Fibroblast of gingiva (primary cell): Measurements from ENCODE around the gene CRYGA.
"Not testable (repeated sequence)": the region's sequence is repeated elsewhere in the genome, so short reads cannot be mapped to it uniquely, and the experiment has no call there.

Experiments
- DNase-seq: peaks from one replicate; pipeline ENCODE4 v3.0.0-alpha.2; 2011; ENCODE audit warnings: low read depth

CRYGA gene

DNA sequence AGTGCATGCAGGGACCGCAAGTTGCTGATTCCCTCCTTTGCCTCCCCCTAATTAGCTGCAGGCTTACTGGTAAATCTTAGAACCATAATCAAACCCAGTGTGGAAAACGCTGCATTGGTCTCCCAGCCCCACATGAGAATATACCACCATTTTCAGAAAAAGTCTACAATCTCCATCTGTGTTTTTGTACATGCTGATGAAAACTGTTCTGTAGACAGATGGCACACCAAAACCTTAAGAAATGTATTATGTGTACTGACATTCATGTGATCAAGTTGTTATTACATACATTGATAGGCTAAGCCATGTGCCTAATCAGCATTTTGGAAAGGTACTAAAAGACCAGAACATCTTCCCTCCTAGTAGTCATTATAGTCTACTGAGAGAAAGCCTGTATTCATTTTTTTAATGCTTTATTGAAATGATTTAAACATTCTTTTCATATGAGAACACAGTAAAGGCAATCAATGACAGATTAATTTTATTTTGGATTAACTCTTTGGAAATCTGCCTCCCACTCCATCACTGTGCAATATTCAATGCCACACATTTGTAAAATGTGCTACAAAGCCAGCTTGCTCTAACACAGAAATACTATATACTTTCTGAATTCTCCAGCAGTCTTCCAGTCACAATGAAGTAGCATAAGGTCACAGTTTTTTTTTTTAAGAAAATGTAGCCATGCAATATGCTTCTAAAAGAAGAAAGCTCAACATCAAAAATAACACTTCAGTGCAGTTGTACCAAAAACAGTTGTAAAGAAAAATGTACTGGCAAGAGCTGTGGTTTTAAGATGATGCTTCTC is 1.8 kb upstream of the CRYGA start:
- no peak for DNase-seq

GRCh38 chr2:208156439-208156838 is 7.0 kb downstream of the CRYGA start:
- no peak for DNase-seq

DNA sequence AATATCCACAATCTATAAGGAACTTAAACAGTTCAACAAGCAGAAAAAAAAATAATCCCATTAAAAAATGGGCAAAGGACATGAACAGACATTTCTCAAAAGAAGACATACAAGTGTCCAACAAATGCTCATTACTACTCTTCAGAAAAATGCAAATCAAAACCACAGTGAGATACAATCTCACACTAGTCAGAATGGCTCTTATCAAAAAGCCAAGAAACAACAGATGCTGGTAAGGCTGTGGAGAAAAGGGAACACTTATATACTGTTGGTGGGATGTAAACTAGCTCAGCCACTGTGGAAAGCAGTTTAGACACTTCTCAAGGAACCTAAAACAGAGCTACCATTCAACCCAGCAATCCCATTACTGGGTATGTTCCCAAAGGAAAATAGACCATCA is 10.2 kb downstream of the CRYGA start:
- no peak for DNase-seq

DNA sequence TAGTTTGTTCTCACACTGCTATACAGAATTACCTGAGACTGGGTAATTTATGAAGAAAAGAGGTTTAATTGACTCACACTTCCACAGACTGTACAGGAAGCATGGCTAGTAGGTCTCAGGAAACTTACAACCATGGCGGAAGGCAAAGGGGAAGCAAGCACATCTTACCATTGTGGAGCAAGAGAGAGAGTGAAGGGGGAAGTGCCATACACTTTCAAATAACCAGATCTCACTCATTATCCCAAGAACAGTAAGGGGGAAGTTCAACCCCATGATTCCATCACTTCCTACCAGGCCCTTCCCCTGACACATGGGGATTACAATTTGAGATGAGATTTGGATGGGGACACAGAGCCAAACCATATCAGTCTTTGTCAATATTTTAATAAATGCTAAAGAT is 12.4 kb downstream of the CRYGA start:
- DNase-seq, result no peak

DNA sequence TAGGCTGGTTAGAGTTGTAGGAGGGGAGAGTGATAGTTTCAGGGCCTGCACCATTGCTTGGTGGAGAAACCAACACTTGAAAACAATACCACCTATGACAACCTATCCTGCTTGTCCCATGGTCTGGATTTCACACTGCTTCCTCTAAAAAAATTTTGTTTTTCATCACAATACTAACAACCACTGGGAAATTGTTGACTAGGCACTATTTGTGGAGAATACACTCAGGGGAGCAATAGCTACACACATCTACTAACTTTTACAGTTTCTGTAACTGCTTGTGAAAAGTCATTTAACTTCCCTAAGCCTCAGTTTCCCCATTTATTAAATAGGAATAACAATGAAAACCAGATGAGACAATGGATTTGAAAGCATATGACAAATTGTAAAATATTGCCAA is 13.3 kb downstream of the CRYGA start:
- DNase-seq, result no peak

DNA sequence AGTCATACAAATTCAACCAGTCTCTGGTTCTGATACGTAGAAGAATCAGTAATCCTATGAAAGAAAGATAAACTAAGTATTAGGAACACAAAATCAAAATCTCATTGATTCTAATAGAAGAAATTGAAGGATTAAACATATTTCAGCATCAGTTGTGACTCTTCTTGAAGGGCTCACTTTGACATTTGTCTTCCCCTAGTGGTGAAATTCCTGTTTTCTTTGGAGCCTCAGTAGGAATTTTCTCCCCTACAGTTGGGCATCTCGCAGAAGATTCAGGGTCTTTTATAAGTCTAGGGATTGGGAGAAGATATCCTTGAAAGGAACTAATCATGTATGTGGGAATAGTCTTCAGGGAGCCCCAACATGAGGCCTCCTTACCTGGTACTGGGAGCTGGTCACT is 14.6 kb downstream of the CRYGA start:
- no peak for DNase-seq

GRCh38 chr2:208147759-208148158 is 15.6 kb downstream of the CRYGA start:
- no peak for DNase-seq

- no peak for DNase-seq
These were observed 16.4 kb downstream of the CRYGA start for GRCh38 chr2:208147008-208147407.

- DNase-seq, result no peak
These were observed 17.4 kb downstream of the CRYGA start, which contains the start of gene CRYGB for GRCh38 chr2:208146006-208146405. Gene CRYGB, minus strand, starts transcription at chr2:208146158. Its CDS starts 38 bp downstream, at chr2:208146120.

GRCh38 chr2:208142925-208143799 is 20.2 kb downstream of the CRYGA start:
- DNase-seq, result no peak

GRCh38 chr2:208142240-208142924 is 21.0 kb downstream of the CRYGA start:
- no peak for DNase-seq

GRCh38 chr2:208139447-208139846 is 23.9 kb downstream of the CRYGA start:
- no peak for DNase-seq

DNA sequence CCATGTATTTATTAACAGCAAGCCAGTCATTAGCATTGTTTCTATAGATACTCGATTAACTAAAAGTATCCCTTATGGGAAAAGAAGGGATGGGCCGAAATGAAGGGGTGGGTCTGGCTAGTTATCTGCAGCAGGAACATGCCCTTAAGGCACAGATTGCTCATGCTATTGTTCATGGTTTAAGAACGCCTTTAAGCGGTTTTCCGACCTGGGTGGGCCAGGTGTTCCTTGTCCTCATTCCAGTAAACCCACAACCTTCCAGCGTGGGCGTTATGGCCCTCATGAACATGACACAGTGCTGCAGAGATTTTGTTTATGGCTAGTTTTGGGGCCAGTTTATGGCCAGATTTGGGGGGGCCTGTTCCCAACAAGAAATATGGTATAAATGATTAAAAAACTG is 25.1 kb downstream of the CRYGA start:
- DNase-seq, result not testable (repeated sequence)

DNA sequence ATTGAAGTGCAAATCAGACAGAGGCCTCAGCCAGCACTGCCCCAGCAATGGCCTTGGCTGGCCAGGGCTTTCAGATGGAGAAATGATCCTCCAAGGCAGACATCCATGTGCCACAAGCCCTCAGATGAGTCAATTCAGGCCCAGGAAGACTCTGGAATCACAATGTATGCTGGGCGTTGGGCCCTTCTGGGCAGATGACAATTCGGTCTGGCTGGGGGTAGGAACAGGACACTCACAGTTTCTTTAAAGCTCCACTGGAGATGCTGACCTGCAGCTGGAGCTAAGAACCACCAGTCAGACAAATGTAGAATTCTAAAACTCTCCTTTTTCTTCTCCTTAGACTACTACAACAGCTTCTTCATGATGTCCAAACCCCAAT is 26.7 kb downstream of the CRYGA start:
- DNase-seq, result no peak

DNA sequence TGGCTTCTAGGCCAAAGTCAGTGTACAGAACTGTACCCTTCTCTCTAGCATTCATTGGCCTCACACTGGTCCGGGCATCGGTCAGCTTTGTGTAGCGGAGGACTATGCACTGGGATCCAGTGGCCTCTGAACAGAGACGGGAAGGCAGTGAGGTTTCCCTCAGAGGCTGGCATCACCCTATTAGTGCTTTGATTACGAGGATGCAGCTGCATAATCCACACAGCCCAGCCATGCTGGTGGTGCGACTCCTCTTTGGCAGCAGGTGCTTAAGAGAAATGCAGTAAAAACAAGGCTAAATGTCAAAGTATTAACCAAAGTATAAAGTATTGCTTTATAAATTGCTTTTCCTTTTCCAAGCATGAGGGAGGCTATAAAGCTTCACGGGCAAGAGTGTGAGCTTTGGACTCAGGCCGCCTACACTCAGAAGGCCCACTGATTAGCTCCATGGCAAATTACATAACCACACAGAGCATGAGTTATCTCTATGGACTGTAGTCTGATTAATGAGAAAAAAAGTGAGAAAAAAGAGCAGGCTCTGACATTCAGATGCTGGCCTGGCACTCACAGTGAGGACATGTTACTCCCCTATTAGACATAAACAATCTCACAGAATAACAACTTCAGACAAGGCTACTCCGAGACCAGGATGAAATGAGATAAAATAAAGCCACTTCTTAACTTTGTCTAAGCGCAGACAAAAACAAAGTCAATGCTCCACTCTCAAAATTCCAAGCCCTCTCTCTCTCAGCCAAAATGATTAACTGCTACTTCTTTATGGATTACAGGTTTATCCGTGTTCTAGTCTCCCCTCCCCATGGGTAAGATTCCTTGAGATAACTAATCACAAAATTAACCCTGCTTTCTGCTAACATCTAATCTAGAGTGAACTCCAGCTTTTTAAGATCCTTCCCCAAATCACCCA is 27.3 kb downstream of the CRYGA start:
- DNase-seq, result no peak

DNA sequence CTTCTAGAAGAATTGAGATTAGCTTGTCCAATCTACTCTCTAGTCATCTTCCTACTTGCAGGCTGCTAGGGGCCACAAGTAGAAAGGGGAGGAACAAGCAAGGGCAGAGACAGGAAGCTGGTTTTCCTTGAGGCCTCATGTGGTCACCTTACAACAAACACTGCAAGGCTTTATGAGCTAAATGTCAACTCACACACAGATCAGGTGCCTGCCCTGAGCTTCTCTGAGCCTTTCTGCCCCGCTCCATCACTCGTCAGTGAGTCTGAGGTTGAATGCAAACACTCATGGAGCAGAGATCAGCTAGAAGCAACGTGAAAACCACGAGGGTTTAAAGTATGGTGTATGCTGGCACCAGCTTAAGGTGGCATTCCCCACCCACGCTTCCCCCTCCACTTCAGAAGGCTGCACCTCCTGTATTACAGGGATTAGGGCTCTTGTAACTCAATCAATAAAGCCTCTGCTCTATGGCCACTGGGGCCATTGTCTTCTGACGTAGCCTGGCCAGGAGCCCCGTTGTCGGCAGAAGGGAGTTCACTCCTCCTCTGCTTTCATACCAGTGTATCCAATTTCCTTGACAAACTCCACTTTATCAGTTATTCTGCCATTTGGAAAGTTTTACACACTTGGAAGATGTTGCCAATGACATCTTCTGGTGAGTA is 28.3 kb downstream of the CRYGA start:
- DNase-seq, result no peak

DNA sequence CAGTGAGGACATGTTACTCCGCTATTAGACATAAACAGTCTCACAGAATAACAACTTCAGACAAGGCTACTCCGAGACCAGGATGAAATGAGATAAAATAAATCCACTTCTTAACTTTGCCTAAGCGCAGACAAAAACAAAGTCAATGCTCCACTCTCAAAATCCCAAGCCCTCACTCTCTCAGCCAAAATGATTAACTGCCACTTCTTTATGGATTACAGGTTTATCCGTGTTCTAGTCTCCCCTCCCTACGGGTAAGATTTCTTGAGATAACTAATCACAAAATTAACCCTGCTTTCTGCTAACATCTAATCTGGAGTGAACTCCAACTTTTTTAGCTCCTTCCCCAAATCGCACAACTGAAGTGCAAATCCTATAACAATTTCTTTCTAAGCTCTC is 32.7 kb downstream of the CRYGA start:
- no peak for DNase-seq

DNA sequence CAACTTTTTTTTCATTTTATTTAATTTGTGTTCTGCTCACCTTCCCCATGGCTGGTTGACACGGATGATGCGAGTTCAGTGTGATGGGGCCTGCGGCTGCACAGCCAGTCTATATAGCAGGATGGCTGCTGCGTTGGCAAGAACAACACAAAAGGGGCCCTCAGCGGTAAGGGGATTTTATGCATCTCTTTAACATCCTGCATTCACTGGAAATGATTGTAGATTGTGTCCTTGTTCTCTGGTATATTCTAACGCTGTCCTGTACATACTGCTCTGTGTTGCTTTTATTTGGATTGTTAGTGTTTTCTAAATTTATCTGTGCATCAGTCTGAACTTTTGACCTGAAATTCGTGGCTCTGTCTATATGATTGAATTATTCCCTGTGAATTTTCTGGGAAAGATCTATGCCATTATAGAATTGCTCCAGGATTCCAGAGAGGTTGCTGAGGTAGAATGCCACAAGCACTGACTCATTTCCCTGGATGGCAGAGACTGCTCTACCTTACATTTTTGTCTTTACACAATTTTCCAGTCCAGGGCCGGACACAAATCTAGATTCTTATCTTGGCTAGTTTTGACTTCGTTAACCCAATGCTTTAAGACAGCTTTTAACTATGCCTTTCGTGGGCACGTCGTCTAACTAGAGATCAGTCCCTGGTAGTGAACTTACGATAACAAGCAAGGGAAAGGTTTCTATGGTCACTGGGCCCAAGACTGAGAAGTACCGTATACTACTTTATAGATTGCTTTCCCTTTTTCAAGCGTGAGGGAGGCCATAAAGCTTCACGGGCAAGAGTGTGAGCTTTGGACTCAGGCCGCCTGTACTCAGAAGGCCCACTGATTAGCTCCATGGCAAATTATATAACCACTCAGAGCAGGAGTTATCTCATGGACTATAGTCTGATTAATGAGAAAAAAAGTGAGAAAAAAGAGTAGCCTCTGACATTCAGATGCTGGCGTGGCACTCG is 33.4 kb downstream of the CRYGA start, which contains the start of gene CRYGC:
TSS of gene CRYGC (minus strand) at position 85 of the 968 bp plus-strand sequence. CDS start at position 49, 36 bp downstream.
- DNase-seq, result no peak

DNA sequence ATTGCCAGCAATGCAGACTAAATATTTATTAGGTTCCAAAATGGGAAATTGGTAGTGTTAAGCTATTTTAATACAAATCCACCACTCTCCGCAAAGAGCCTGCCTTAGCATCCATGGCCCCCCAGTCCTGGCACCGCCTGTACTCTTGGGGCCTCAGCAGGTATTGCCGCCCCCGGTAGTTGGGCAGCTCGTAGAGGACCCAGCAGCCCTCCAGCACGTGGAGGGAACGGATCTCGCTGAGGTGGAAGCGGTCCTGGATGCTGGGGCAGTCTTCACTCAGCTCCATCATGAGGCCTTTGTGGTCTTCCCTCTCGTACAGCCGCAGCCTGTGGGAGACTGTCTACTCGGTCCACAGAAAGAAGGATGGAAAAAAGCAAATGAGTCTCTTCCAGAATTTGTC is 35.3 kb downstream of the CRYGA start:
- DNase-seq, result no peak

- no peak for DNase-seq
These were observed 36.3 kb downstream of the CRYGA start for GRCh38 chr2:208127090-208127489.
